Neural crest cell (in vitro differentiated cells): ENCODE results near the gene RNF123. TPM values are rescaled to one million over a fixed set of nuclear protein-coding genes. Genes with fewer than 3 reads are reported as not detected.

Source experiments
- DNase-seq: peaks from one replicate; pipeline ENCODE4 v3.0.0; 2021; ENCODE audit warnings: low read depth, mixed read lengths, low spot score
- H3K27ac Mint-ChIP-seq: one replicate; pipeline ENCODE4 v1.8.0; 2021; ENCODE audit warnings: mild to moderate bottlenecking, mixed read lengths; ENCODE audit not compliant: unreplicated experiment
- H3K27me3 Mint-ChIP-seq: 2 replicates; pipeline ENCODE4 v1.8.0; 2021; ENCODE audit warnings: low read depth, mild to moderate bottlenecking, mixed read lengths
- H3K36me3 Mint-ChIP-seq: 2 replicates; pipeline ENCODE4 v1.8.0; 2021; ENCODE audit warnings: low read depth, mild to moderate bottlenecking, mixed read lengths
- H3K4me1 Mint-ChIP-seq: 2 replicates; pipeline ENCODE4 v1.8.0; 2021; ENCODE audit warnings: mixed read lengths
- H3K4me3 Mint-ChIP-seq: one replicate; pipeline ENCODE4 v1.8.0; 2021; ENCODE audit warnings: mild to moderate bottlenecking, mixed read lengths
- H3K9me3 Mint-ChIP-seq: 2 replicates; pipeline ENCODE4 v1.8.0; 2021; ENCODE audit warnings: mixed read lengths
- total RNA-seq: library from RNA; stranded (reverse); gene quantifications from 2 replicates; pipeline ENCODE4 v1.2.1, GENCODE V29; 2021
- TF ChIP-seq, protein P1 (sequence below): fragments of 200-600 bp; sonication (generic); conservative IDR thresholded peaks from 2 replicates; pipeline ENCODE4 v1.5.0; 2021; ENCODE audit warnings: antibody characterized with exemption, mild to moderate bottlenecking

Gene RNF123
- total RNA-seq, 1 donor from 2014 or later: 42.4 TPM

- Mint-ChIP-seq H3K36me3 (no peaks in the 10 kb centered on the region), H3K27ac (no peak overlapping the region), H3K27me3 (no peaks in the 10 kb centered on the region), H3K9me3 (no peaks in the 10 kb centered on the region), H3K4me3 (no peak overlapping the region), H3K4me1 (peaks cover 13% of the 10 kb centered on the region)
- DNase-seq: no peak
- TF ChIP-seq, protein P1, sequence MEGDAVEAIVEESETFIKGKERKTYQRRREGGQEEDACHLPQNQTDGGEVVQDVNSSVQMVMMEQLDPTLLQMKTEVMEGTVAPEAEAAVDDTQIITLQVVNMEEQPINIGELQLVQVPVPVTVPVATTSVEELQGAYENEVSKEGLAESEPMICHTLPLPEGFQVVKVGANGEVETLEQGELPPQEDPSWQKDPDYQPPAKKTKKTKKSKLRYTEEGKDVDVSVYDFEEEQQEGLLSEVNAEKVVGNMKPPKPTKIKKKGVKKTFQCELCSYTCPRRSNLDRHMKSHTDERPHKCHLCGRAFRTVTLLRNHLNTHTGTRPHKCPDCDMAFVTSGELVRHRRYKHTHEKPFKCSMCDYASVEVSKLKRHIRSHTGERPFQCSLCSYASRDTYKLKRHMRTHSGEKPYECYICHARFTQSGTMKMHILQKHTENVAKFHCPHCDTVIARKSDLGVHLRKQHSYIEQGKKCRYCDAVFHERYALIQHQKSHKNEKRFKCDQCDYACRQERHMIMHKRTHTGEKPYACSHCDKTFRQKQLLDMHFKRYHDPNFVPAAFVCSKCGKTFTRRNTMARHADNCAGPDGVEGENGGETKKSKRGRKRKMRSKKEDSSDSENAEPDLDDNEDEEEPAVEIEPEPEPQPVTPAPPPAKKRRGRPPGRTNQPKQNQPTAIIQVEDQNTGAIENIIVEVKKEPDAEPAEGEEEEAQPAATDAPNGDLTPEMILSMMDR: no peak
These were observed 25.1 kb upstream of the RNF123 start for GRCh38 chr3:49664300-49664699.

GRCh38 chr3:49665822-49666519 is 23.4 kb upstream of the RNF123 start:
- peaks cover 13% of the 10 kb centered on the region for H3K4me1 Mint-ChIP-seq

DNA sequence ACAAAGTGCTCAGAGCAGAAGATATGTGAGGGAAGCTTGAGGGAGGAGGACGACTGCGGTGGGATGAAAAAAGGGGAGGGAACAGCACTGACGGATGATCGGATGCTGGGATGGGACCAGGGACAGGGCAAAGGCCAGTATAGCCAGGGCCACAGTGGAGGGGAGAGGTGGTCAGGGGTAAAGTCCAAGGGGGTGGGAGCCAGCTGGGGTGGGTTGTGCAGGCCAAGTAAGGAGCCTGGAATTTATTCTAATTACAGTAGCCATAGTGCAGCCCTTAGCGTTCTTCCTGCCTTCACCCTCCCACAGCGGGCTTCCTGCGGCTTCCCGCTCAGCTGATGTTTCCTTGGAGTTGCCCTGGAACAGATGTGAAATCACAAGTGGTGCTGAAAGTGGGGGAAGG is 22.8 kb upstream of the RNF123 start:
- H3K9me3 Mint-ChIP-seq: no peaks in the 10 kb centered on the region
- H3K4me3 Mint-ChIP-seq: no peak overlapping the region
- no peaks in the 10 kb centered on the region for H3K27me3 Mint-ChIP-seq
- H3K36me3 Mint-ChIP-seq: no peaks in the 10 kb centered on the region
- TF ChIP-seq, protein P1: no peak
- no peak overlapping the region for H3K27ac Mint-ChIP-seq
- no peak for DNase-seq
- peaks cover 18% of the 10 kb centered on the region for H3K4me1 Mint-ChIP-seq

More at GRCh38 chr3:49665822-49666519, 23.4 kb upstream of the RNF123 start:
- no peak overlapping the region for H3K4me3 Mint-ChIP-seq
- no peaks in the 10 kb centered on the region for H3K36me3 Mint-ChIP-seq
- DNase-seq: no peak
- H3K27ac Mint-ChIP-seq: no peak overlapping the region
- H3K27me3 Mint-ChIP-seq: no peaks in the 10 kb centered on the region
- TF ChIP-seq, protein P1: no peak
- H3K9me3 Mint-ChIP-seq: no peaks in the 10 kb centered on the region

- Mint-ChIP-seq H3K4me3 (peak overlapping the region; percentile 15), H3K27ac (peak overlapping the region; percentile 27)
- TF ChIP-seq, protein P1: no peak
These were observed 21.5 kb upstream of the RNF123 start for GRCh38 chr3:49667701-49668413.

DNA sequence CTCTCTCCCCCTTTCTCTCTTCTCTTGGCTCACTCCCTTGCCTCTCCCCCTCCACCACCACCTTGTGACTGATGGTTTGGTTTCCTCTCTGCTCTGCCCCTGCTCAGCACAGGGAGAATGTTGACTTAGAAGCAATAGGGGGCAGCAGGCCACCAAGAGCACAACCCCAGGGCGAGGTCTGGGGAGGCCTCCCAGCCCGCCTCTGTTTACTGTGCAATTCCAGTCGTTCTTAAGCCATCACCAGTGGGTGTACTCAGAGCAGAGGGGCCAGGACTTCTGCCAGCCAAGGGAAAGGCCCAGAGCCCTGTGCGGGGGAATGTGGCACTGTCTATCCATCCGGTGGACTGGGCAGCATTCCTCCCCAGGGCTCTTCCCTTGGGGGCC is 21.0 kb upstream of the RNF123 start:
- peaks cover 29% of the 10 kb centered on the region for H3K4me1 Mint-ChIP-seq
- H3K27me3 Mint-ChIP-seq: no peaks in the 10 kb centered on the region
- no peaks in the 10 kb centered on the region for H3K9me3 Mint-ChIP-seq
- TF ChIP-seq, protein P1: no peak
- DNase-seq: no peak
- H3K27ac Mint-ChIP-seq: peak overlapping the region; percentile 37
- H3K4me3 Mint-ChIP-seq: peak overlapping the region; percentile 3
- no peaks in the 10 kb centered on the region for H3K36me3 Mint-ChIP-seq

More at GRCh38 chr3:49667701-49668413, 21.5 kb upstream of the RNF123 start:
- DNase-seq: no peak
- peaks cover 25% of the 10 kb centered on the region for H3K4me1 Mint-ChIP-seq
- no peaks in the 10 kb centered on the region for H3K36me3 Mint-ChIP-seq
- H3K27me3 Mint-ChIP-seq: no peaks in the 10 kb centered on the region
- no peaks in the 10 kb centered on the region for H3K9me3 Mint-ChIP-seq
